ENCODE data around the gene MYH8.

DNA sequence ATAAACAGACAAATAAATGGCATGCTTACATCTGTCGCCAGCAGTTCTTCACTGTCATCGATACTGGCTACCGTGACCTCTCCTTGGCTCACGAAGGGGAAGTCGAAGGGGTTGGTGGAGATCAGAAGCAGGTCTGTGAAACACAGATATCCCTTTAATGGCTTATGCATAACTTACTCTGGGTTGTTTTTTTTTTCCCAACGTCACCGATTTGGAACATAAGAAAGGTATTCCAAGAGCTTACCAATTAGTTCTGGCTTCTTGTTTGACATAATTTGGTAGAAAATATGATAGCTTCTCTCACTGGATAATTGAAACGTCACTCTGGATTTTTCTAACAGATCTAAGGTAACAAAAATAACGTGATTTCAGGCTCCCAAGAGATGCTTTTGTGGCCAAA is 67.1 kb downstream of the MYH8 start:
- no peak for TF ChIP-seq ZSCAN18 (CRISPR knock-in tag; IDR thresholded peaks at IDR 0.05)
- TF ChIP-seq GABPB1 (CRISPR knock-in tag; IDR thresholded peaks at IDR 0.05): no peak
- TF ChIP-seq, protein P1, sequence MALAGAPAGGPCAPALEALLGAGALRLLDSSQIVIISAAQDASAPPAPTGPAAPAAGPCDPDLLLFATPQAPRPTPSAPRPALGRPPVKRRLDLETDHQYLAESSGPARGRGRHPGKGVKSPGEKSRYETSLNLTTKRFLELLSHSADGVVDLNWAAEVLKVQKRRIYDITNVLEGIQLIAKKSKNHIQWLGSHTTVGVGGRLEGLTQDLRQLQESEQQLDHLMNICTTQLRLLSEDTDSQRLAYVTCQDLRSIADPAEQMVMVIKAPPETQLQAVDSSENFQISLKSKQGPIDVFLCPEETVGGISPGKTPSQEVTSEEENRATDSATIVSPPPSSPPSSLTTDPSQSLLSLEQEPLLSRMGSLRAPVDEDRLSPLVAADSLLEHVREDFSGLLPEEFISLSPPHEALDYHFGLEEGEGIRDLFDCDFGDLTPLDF (CRISPR knock-in tag; IDR thresholded peaks at IDR 0.05): no peak
- TF ChIP-seq, protein P2, sequence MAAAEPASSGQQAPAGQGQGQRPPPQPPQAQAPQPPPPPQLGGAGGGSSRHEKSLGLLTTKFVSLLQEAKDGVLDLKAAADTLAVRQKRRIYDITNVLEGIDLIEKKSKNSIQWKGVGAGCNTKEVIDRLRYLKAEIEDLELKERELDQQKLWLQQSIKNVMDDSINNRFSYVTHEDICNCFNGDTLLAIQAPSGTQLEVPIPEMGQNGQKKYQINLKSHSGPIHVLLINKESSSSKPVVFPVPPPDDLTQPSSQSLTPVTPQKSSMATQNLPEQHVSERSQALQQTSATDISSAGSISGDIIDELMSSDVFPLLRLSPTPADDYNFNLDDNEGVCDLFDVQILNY (CRISPR knock-in tag; IDR thresholded peaks at IDR 0.05): no peak
- TF ChIP-seq ATF3 (CRISPR knock-in tag; conservative IDR thresholded peaks at IDR 0.05): no peak
- no peak for TF ChIP-seq TCF7 (CRISPR knock-in tag; IDR thresholded peaks at IDR 0.05; ENCODE audit: low read depth)
- TF ChIP-seq, protein P3, sequence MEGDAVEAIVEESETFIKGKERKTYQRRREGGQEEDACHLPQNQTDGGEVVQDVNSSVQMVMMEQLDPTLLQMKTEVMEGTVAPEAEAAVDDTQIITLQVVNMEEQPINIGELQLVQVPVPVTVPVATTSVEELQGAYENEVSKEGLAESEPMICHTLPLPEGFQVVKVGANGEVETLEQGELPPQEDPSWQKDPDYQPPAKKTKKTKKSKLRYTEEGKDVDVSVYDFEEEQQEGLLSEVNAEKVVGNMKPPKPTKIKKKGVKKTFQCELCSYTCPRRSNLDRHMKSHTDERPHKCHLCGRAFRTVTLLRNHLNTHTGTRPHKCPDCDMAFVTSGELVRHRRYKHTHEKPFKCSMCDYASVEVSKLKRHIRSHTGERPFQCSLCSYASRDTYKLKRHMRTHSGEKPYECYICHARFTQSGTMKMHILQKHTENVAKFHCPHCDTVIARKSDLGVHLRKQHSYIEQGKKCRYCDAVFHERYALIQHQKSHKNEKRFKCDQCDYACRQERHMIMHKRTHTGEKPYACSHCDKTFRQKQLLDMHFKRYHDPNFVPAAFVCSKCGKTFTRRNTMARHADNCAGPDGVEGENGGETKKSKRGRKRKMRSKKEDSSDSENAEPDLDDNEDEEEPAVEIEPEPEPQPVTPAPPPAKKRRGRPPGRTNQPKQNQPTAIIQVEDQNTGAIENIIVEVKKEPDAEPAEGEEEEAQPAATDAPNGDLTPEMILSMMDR (IDR thresholded peaks at IDR 0.05): no peak

All from WTC11 (cell line).